MM.1S (cell line): ENCODE measurements around the gene FGF19.

Experiments
- DNase-seq: peaks from one replicate; pipeline ENCODE4 v3.0.0-alpha.2; 2015
- H2AFZ ChIP-seq: fragments of 300-600 bp; sonication (generic); 2 replicates; pipeline ENCODE4 v1.6.0; 2016; ENCODE audit warnings: antibody characterized with exemption, low read length
- H3F3A ChIP-seq: fragments of 300-600 bp; sonication (generic); 2 replicates; pipeline ENCODE4 v1.6.1; 2016; ENCODE audit warnings: mild to moderate bottlenecking, antibody characterized with exemption, low read length, moderate library complexity, mixed read lengths; ENCODE audit not compliant: insufficient read depth
- H3K27ac ChIP-seq: fragments of 300-600 bp; sonication (generic); 2 replicates; pipeline ENCODE4 v1.5.1; 2016; ENCODE audit warnings: mild to moderate bottlenecking, low read length
- H3K27me3 ChIP-seq: fragments of 300-600 bp; sonication (generic); replicated peaks from 2 replicates; pipeline ENCODE4 v1.6.0; 2016; ENCODE audit warnings: low read length; ENCODE audit not compliant: insufficient read depth
- H3K36me3 ChIP-seq: fragments of 300-600 bp; sonication (generic); replicated peaks from 2 replicates; pipeline ENCODE4 v1.6.1; 2016; ENCODE audit warnings: mild to moderate bottlenecking, low read length, mixed read lengths; ENCODE audit not compliant: insufficient read depth
- H3K4me1 ChIP-seq: fragments of 300-600 bp; sonication (generic); 2 replicates; pipeline ENCODE4 v1.6.1; 2016; ENCODE audit warnings: low read length, mixed read lengths
- H3K4me2 ChIP-seq: fragments of 300-600 bp; sonication (generic); 2 replicates; pipeline ENCODE4 v1.6.0; 2016; ENCODE audit warnings: low read depth, low read length
- H3K4me3 ChIP-seq: fragments of 300-600 bp; sonication (generic); 2 replicates; pipeline ENCODE4 v1.5.1; 2016; ENCODE audit warnings: low read length, mixed read lengths
- H3K79me2 ChIP-seq: fragments of 300-600 bp; sonication (generic); 2 replicates; pipeline ENCODE4 v1.6.1; 2016; ENCODE audit warnings: mixed run types, low read length, mixed read lengths
- H3K9ac ChIP-seq: fragments of 300-600 bp; sonication (generic); 2 replicates; pipeline ENCODE4 v1.6.1; 2016; ENCODE audit warnings: low read length, mixed read lengths
- H3K9me2 ChIP-seq: fragments of 300-600 bp; sonication (generic); replicated peaks from 2 replicates; pipeline ENCODE4 v1.6.1; 2016; ENCODE audit warnings: mild to moderate bottlenecking, low read length, mixed read lengths; ENCODE audit not compliant: insufficient read depth
- H3K9me3 ChIP-seq: fragments of 300-600 bp; sonication (generic); replicated peaks from 2 replicates; pipeline ENCODE4 v1.6.1; 2016; ENCODE audit warnings: mild to moderate bottlenecking, low read length, mixed read lengths; ENCODE audit not compliant: insufficient read depth
- H4K20me1 ChIP-seq: fragments of 300-600 bp; sonication (generic); 2 replicates; pipeline ENCODE4 v1.6.1; 2016; ENCODE audit warnings: mild to moderate bottlenecking, low read length, moderate library complexity, mixed read lengths; ENCODE audit not compliant: insufficient read depth
- CTCF ChIP-seq: fragments of 300-600 bp; sonication (generic); IDR thresholded peaks from 2 replicates; pipeline ENCODE4 v1.5.1; 2016; ENCODE audit warnings: antibody characterized with exemption, low read length, mixed read lengths
- EZH2 ChIP-seq: fragments of 300-600 bp; sonication (generic); optimal IDR thresholded peaks from 2 replicates; pipeline ENCODE3; 2017; ENCODE audit warnings: low read depth, mild to moderate bottlenecking, antibody characterized with exemption, low read length, mixed read lengths
- EZH2phosphoT487 ChIP-seq: fragments of 300-600 bp; sonication (generic); IDR thresholded peaks from 2 replicates; pipeline ENCODE4 v1.6.1; 2018; ENCODE audit warnings: antibody characterized with exemption, low read length

The FGF19 gene

DNA sequence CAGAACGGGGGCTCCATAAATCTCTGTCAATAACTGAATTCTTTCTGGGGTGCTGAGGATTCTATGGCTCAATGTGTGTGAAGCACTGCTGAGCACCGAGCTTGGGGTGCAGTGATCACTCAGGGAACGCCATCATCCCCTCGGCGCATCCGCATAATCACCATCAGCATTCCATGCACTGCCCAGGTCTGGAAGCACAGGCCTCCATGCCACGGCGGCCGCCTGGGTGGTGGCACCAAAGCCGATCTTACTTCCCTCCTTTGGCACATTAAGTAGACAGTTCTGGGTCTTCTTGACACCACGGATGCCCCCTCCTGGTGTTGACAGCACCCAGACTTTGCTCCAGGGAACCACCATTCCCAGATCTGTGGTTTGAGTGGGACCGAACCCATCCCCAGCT, 44.2 kb downstream of the FGF19 start:
- H3K9me3 ChIP-seq: no peaks in the 10 kb centered on the region
- no peak overlapping the region for H3K4me3 ChIP-seq
- H3K27me3 ChIP-seq: peaks cover 7% of the 10 kb centered on the region
- H3K4me2 ChIP-seq: no peak overlapping the region
- no peaks in the 10 kb centered on the region for H3K4me1 ChIP-seq
- no peak overlapping the region for H2AFZ ChIP-seq
- no peaks in the 10 kb centered on the region for H3F3A ChIP-seq
- no peaks in the 10 kb centered on the region for H3K79me2 ChIP-seq
- no peak for TF ChIP-seq CTCF
- no peak for TF ChIP-seq EZH2phosphoT487
- no peak for TF ChIP-seq EZH2
- no peaks in the 10 kb centered on the region for H3K9me2 ChIP-seq
- no peak overlapping the region for H3K27ac ChIP-seq
- no peaks in the 10 kb centered on the region for H3K36me3 ChIP-seq
- DNase-seq: no peak
- no peaks in the 10 kb centered on the region for H4K20me1 ChIP-seq
- no peak overlapping the region for H3K9ac ChIP-seq

GRCh38 chr11:69658626-69659450, 45.0 kb downstream of the FGF19 start:
- Histone ChIP-seq H3K79me2 (no peaks in the 10 kb centered on the region), H3K4me1 (no peaks in the 10 kb centered on the region), H3K9me3 (no peaks in the 10 kb centered on the region), H3K27me3 (peaks cover 7% of the 10 kb centered on the region), H3K4me2 (no peak overlapping the region), H3K9ac (no peak overlapping the region), H3K36me3 (no peaks in the 10 kb centered on the region), H3K9me2 (no peaks in the 10 kb centered on the region), H3F3A (no peaks in the 10 kb centered on the region), H3K27ac (no peak overlapping the region), H4K20me1 (no peaks in the 10 kb centered on the region), H2AFZ (no peak overlapping the region), H3K4me3 (no peak overlapping the region)
- no peak for DNase-seq
- TF ChIP-seq EZH2 (no peak), CTCF (no peak), EZH2phosphoT487 (no peak)

- H3K9me3 ChIP-seq: no peaks in the 10 kb centered on the region
Observed at GRCh38 chr11:69657911-69658625, 45.8 kb downstream of the FGF19 start.

More at GRCh38 chr11:69657911-69658625, 45.8 kb downstream of the FGF19 start:
- DNase-seq: no peak
- Histone ChIP-seq H3K27me3 (peaks cover 7% of the 10 kb centered on the region), H3K27ac (no peak overlapping the region), H3K36me3 (no peaks in the 10 kb centered on the region), H2AFZ (no peak overlapping the region), H4K20me1 (no peaks in the 10 kb centered on the region), H3K4me1 (no peaks in the 10 kb centered on the region), H3K4me3 (no peak overlapping the region), H3K4me2 (no peak overlapping the region), H3F3A (no peaks in the 10 kb centered on the region), H3K9ac (no peak overlapping the region), H3K79me2 (no peaks in the 10 kb centered on the region), H3K9me2 (no peaks in the 10 kb centered on the region)
- TF ChIP-seq EZH2 (no peak), EZH2phosphoT487 (no peak), CTCF (no peak)
